Suprapubic skin (tissue), 4 donors: ENCODE measurements around the gene DSC2. TPM values are rescaled to one million over a fixed set of nuclear protein-coding genes. Genes with fewer than 3 reads are reported as not detected.
"Not testable (repeated sequence)": the region's sequence is repeated elsewhere in the genome, so short reads cannot be mapped to it uniquely, and the experiment has no call there.

Experiments
- DNase-seq, 2 donors: peaks; one replicate each; pipeline ENCODE4 v3.0.0-alpha.2; 2019; ENCODE audit warnings: low spot score in 2 of 2
- H3K27ac ChIP-seq: fragments of 200-600 bp; sonication (generic); one replicate; pipeline ENCODE4 v1.5.1; 2019
- H3K27me3 ChIP-seq: fragments of 200-600 bp; sonication (generic); one replicate; pipeline ENCODE4 v1.5.1; 2019
- H3K36me3 ChIP-seq: fragments of 200-600 bp; sonication (generic); one replicate; pipeline ENCODE4 v1.5.1; 2019
- H3K4me1 ChIP-seq: fragments of 200-600 bp; sonication (generic); one replicate; pipeline ENCODE4 v1.5.1; 2019
- H3K4me3 ChIP-seq: fragments of 200-600 bp; sonication (generic); one replicate; pipeline ENCODE4 v1.5.1; 2019; ENCODE audit warnings: mild to moderate bottlenecking
- H3K9me3 ChIP-seq: fragments of 200-600 bp; sonication (generic); one replicate; pipeline ENCODE4 v1.5.1; 2019
- CTCF ChIP-seq, 2 donors: fragments of 200-600 bp in 1 of 2; fragments of 450-650 bp in 1 of 2; sonication (generic) in 1 of 2; IDR thresholded peaks; one replicate each; pipeline ENCODE4 v1.5.1; 2016 to 2019; ENCODE audit warnings: antibody characterized with exemption in 2 of 2, mild to moderate bottlenecking in 1 of 2, moderate library complexity in 1 of 2
- EP300 ChIP-seq: sonication (generic); formaldehyde crosslinking; IDR thresholded peaks from one replicate; pipeline ENCODE4 v1.6.1; 2017; ENCODE audit warnings: antibody characterized with exemption
- POLR2A ChIP-seq, 2 donors: fragments of 450-650 bp; IDR thresholded peaks; one replicate each; pipeline ENCODE4 v1.6.1; 2017; ENCODE audit warnings: antibody characterized with exemption in 2 of 2, mild to moderate bottlenecking in 2 of 2, moderate library complexity in 2 of 2
- POLR2AphosphoS5 ChIP-seq, 3 donors: sonication (generic); formaldehyde crosslinking; IDR thresholded peaks; one replicate each; pipeline ENCODE4 v1.6.1; 2017; ENCODE audit warnings: antibody characterized with exemption in 3 of 3
- WGBS: methylation state at CpG from one replicate; pipeline ENCODE4 v1.1.5; 2018; 5-methylcytosine and 5-hydroxymethylcytosine counted together
- total RNA-seq, 4 donors: library from RNA; depleted of rRNA; stranded (reverse); fragments of >200 nt; gene quantifications; one replicate each; pipeline ENCODE4 v1.1.0, GENCODE V29; 2016

DSC2 gene
- total RNA-seq, 4 donors from 2014 or later, result 26.2 to 36.4 (median 32.3) TPM

GRCh38 chr18:31042084-31042405 is 60.2 kb downstream of the DSC2 start:
- no peaks in the 10 kb centered on the region for H3K9me3 ChIP-seq
- peaks cover 8% of the 10 kb centered on the region for H3K4me1 ChIP-seq
- peaks cover 33% of the 10 kb centered on the region for H3K27me3 ChIP-seq
- 0% methylated on average over 3 of the region's 17 CpGs for WGBS
- TF ChIP-seq EP300 (no peak), POLR2AphosphoS5 (IDR thresholded peaks at IDR 0.05) (no peak), POLR2A (IDR thresholded peaks at IDR 0.05) (no peak), CTCF (IDR thresholded peaks at IDR 0.05) (no peak)
- DNase-seq, result no peak
- H3K36me3 ChIP-seq, result no peaks in the 10 kb centered on the region
- peak overlapping the region; percentile 52 for H3K4me3 ChIP-seq
- peak overlapping the region; percentile 89 for H3K27ac ChIP-seq

- no peak for DNase-seq
- Histone ChIP-seq H3K27ac (peak overlapping the region; percentile 89), H3K9me3 (no peaks in the 10 kb centered on the region), H3K4me1 (peaks cover 8% of the 10 kb centered on the region), H3K27me3 (peaks cover 33% of the 10 kb centered on the region), H3K4me3 (peak overlapping the region; percentile 52), H3K36me3 (no peaks in the 10 kb centered on the region)
- TF ChIP-seq POLR2AphosphoS5 (IDR thresholded peaks at IDR 0.05) (no peak), EP300 (no peak), POLR2A (IDR thresholded peaks at IDR 0.05) (no peak), CTCF (IDR thresholded peaks at IDR 0.05) (no peak)
- WGBS, result 5% methylated on average over 46 of the region's 52 CpGs
Measured at GRCh38 chr18:31041271-31042083, 60.7 kb downstream of the DSC2 start.

GRCh38 chr18:31040686-31041270 is 61.4 kb downstream of the DSC2 start:
- no peaks in the 10 kb centered on the region for H3K9me3 ChIP-seq
- peak overlapping the region; percentile 52 for H3K4me3 ChIP-seq
- peaks cover 33% of the 10 kb centered on the region for H3K27me3 ChIP-seq
- no peak for DNase-seq
- no peaks in the 10 kb centered on the region for H3K36me3 ChIP-seq
- peak overlapping the region; percentile 89 for H3K27ac ChIP-seq
- 6% methylated on average over 18 of the region's 18 CpGs for WGBS
- TF ChIP-seq CTCF (IDR thresholded peaks at IDR 0.05), result no peak
- TF ChIP-seq POLR2AphosphoS5 (IDR thresholded peaks at IDR 0.05), result no peak
- no peak for TF ChIP-seq POLR2A (IDR thresholded peaks at IDR 0.05)
- no peak for TF ChIP-seq EP300
- peaks cover 8% of the 10 kb centered on the region for H3K4me1 ChIP-seq

- peak overlapping the region; percentile 52 for H3K4me3 ChIP-seq
- H3K9me3 ChIP-seq, result no peaks in the 10 kb centered on the region
- H3K27me3 ChIP-seq, result peaks cover 33% of the 10 kb centered on the region
- H3K36me3 ChIP-seq, result no peaks in the 10 kb centered on the region
- H3K4me1 ChIP-seq, result peaks cover 8% of the 10 kb centered on the region
- H3K27ac ChIP-seq, result no peak overlapping the region
- no peak for DNase-seq
- TF ChIP-seq POLR2AphosphoS5 (IDR thresholded peaks at IDR 0.05) (no peak), CTCF (IDR thresholded peaks at IDR 0.05) (no peak), POLR2A (IDR thresholded peaks at IDR 0.05) (no peak), EP300 (no peak)
- 48% methylated on average over 3 of the region's 3 CpGs for WGBS
Measured at GRCh38 chr18:31039426-31039825, 62.8 kb downstream of the DSC2 start.

GRCh38 chr18:31037686-31038085 is 64.5 kb downstream of the DSC2 start:
- peaks cover 23% of the 10 kb centered on the region for H3K27me3 ChIP-seq
- H3K4me1 ChIP-seq, H3K27ac ChIP-seq, H3K9me3 ChIP-seq, DNase-seq, H3K4me3 ChIP-seq, H3K36me3 ChIP-seq: not testable (repeated sequence)
- 56% methylated on average over 5 of the region's 5 CpGs for WGBS
